ENCODE results near the gene SCAMP3.
"Not testable (repeated sequence)": the region's sequence is repeated elsewhere in the genome, so short reads cannot be mapped to it uniquely, and the experiment has no call there.

SCAMP3 gene

DNA sequence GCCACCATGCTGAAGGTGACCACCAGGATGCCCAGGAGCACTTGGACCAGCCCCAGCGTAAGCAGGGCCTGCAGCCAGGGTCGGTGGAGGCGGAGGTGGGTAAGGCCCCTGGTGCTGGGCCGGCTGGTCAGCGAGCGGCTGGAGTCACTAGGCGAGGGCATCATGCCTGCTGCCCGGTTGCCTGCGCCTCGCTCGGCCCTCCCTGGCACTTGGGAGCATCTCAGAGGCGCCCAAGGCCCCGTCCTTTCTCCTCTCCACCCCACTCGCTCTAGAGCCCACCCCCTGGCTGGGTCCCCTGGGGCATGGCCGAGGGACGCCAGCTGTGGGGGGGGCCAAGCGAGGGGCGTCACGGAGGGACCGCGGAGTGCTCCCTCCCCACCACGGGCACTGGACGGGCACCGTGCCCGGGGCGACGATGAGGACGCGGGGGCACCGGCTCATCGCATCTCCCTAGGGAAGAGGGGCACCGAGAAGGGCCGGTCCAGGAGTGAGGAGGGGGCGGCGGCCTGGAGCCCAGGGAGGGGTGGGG lies 7.4 kb downstream of the SCAMP3 start:
- DNase-seq (ENCODE audit: low spot score) = no peak

DNA sequence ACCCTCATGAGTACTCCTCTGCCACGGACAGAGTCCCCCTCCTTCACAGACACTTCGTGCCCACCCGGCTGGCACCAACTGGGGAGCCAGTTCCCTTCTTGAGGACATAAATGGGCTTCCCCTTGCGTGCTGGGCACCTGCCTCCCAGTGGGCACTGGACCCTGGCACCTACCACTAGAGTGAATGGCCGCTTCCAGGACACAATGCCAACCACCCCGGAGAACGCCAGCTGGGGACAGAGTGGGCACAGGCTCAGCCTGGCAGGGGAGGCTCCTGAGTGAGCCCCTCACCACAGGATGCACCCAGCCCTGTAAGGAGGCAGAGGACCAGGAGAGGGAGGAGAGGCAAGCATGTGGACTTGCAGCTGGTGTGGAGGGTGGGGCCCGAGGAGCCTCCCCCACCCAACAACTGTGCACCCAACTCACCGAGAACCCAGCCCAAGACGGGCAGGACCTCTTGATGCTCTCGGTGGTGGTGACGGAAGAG lies 7.9 kb downstream of the SCAMP3 start:
- no peak for DNase-seq (ENCODE audit: low spot score)

DNA sequence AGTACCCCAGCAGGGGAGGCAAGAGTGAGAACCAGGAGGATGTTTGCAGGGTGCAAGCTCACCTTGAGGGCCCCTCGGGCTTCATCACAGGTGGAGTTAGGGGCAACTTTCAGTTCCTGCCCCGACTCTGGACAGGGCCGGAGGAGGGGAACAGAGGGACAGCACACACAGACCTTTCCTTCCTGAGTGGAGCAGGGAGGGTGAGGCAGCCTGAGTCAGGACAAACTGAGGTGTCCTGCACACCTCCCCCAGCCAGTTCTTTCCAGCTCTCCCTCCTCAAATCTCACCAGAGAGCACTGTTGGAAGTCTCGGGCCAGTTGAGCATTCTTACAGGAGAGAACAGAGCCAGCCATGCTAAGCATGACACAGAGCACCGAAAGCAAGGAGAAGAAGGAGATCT lies 8.4 kb downstream of the SCAMP3 start:
- DNase-seq (ENCODE audit: low spot score) = no peak

DNA sequence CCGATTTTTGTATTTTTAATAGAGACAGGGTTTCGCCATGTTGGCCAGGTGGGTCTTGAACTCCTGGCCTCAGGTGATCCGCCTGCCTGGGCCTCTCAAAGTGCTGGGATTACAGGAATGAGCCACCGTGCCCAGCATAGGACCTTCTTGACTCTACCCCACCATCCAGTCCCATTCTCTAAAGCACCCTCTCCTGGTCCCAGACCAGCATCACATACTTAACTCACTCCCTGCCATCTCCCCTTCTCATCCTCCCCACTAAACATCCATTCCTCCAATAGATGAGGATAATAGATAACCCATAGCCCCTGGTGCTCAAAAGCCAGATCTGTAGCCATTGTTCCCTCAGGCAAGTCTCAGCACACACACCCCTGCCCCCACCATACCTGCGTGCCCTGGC lies 9.0 kb downstream of the SCAMP3 start:
- no peak for DNase-seq (ENCODE audit: low spot score)

DNA sequence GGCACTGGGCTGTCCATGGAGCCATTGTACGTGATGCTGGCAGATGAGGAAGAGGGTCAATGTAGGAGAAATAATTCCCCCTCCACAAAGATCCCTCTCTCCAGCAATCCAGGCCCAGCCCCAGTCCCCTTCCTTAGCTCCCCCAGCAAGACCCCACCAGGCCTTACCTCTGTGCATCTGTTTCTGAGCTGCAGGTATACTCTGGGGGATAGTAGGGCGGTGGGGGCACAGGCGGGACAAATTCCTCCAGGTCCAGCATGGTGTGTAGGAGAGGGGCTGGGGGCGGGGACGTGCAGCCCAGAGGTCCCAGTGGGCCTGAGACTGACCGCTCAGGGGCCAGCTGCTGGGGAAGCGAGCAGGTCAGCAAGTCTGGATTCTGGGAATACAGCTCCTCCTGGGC lies 10.6 kb downstream of the SCAMP3 start:
- DNase-seq (ENCODE audit: low spot score) = no peak

DNA sequence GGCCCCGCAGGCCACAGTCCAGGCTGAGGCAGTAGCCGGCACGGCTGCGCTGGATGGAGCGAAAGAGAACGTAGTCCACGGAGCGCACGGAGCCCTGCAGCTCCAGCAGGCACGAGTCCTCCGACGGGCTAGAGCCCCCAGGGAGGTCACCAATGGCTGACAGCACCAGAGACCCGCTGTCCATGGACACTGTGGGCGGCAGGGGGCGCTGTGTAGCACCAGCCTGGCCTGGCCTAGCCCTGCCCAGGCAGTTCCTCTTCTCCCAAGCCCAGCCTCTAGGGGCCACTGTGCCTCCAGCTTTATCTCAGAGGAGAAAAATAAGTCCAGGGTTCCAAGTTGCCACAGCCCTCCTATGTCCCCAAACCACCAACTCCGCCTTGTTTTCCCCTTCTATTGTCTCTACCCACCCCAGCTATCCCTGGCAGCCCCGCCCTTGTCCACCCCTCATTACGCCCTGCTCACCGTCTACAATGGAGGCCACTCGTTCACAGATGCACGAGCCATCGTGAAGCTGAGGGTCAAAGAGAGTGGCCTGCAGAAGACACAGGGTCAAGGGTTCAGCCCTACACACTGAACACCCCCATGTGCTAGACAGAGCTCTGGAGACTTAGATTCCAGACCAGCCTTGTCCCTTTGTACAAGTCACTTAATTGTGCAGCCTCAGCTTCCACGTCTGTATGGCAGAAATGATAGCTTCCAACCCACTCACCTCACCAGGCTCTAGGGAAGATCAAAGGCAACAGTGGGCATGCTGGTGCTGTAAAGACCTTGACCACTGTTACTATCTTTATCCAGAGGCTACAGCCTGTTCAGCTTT lies 11.3 kb downstream of the SCAMP3 start:
- peak; percentile 97 for DNase-seq (ENCODE audit: low spot score)

DNA sequence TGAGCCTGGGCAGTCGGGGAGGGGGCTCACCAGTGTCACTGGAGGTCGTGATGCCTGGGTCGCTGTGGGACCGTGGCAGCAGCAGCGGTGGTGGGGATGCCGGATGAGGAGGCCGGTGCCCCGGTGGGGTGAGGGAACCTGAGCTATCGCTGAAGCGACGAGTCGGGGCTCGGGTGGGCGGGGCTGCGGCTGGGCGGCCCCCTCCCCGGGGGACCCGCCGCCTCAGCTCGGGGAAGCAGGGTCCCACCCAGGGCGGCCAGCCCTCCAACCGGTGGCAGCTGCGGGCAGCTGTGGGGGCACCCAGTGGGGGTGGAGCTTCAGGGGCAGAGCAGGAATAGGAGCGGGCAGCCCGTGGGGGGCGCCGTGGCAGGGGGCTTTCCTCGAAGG lies 11.9 kb downstream of the SCAMP3 start:
- DNase-seq (ENCODE audit: low spot score) = no peak

DNA sequence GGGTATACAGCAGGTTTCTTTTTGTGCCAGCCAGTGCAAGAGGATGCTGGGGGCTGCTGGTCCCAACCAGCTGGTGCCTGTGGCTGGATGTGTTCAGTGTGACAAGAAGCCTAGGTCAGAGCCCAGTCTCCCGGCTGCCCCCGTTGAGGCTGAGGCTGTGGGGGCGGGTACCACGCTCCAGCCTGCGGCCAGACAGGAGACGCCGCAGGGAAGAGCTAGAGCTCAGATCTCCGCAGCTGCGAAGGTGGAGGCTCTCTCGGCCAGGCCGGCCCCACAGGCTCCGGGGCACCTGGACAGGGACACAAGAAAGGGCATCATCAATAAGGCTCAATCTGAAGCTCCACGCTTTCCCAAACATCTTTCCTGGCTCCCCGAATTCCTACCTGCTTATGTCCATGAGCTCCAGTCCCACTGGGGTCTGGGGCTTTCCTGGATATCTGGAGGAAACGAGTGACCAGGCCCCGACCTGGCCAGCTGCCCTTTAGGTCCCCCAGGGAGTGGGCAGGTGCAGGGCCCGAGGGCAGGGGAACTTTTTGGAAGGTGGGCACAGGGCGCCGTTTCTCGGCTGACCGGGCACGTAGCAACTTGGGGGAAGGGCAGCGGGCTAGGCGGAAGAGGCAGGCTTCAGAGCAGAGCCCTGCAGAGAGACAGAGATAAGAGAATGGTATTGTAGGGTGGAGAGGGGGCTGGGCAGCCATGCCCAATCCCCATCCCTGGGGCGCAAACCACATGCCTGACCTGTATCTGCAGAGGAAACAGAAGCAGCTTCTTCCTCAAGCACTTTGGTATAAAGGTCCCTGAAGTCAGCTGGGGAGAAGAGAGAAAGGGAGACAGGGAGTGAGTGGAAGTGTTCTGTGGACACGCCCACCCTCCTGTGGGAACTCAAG lies 14.2 kb downstream of the SCAMP3 start:
- no peak for DNase-seq (ENCODE audit: low spot score)

DNA sequence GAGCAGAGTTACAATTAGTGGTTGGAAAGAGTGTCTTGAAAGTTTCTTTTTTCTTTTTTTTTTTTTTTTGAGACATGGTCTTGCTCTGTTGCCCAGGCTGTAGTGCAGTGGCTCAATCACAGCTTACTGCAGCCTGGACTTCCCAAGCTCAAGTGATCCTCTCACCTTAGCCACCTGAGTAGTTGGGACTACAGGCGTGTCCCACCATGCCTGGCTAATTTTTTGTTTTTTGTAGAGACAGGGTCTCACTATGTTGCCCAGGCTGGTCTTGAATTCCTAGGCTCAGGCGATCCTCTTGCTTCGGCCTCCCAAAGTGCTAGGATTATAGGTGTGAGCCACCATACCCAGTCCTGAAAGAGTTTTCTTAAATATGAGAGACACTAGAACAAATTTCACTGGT lies 15.4 kb downstream of the SCAMP3 start:
- DNase-seq (ENCODE audit: low spot score) = not testable (repeated sequence)

DNA sequence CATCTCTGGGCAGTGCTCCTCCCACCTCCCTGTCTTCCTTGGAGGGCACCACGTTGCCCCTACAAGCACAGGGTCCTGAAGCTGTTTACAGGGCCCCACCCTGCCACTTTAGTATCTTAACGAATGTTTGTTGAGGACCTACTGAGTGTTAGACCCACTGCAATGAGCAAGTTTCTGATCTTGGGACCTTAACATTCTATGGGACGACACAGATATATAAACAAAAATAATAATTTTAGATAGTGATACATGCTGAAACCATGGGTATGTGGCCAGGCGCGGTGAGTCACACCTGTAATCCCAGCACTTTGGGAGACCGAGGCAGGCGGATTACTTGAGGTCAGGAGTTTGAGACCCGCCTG lies 17.0 kb downstream of the SCAMP3 start:
- DNase-seq (ENCODE audit: low spot score) = no peak

DNA sequence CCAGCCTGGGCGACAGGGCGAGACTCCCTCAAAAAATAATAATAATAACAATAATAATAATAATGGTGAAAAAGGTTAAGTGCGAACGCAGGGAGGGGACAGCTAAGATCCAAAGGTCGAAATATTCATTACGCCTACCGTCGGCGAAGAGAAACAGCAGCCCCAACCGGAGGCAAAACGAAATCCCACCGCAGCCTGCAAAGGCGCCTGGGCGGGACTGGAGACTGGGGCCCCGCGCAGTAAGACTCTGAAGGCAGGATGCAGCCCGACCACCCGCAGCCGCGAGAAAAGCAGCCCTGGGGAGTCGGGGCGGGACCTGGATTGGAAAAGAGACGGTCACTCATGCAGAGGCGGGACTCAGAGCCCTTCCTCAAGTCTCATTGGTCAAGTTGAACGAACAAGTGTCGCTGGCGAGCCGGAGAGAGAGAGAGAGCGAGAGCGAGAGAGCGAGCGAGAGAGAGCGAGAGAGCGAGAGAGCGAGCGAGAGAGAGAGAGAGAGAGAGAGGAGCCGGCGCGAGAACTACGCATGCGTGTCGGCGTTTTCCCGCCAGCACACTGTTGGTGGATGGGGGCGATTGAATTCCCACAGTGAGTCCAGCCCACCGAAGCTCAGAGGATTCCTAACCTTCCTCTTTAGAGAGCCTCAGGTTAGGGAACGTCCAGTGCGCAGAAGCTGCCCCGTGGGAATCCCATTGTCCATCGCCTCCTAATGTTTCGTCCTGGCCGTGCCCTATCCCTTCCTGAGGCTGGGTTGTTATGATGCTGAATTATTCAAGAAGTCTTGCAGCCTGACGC lies 17.6 kb downstream of the SCAMP3 start:
- DNase-seq (ENCODE audit: low spot score) = peak; percentile 99

DNA sequence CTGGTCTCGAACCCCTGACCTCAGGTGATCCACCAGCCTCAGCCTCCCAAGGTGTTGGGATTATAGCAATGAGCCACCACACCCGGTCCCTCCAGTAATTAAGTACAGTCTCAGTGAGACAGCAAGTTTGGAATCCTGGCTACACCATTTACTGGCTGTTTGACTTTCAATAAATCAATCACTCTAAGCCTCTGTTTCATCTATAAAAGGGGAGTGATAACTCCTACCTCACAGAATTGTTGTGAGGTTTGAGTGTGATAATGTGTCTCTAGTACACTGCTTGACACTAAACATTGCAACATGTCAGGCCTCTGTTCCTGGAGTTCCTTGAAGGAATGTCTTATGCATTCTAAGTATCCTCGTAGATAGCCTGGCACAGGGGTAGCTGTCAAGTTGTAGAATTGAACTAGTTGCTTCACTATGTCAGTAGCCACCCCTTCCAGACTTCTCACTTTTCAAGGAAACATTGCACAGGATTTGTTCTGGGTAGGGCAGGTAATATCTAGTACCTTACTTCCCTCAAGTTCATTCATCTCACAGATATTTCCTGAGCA lies 19.3 kb downstream of the SCAMP3 start:
- no peak for DNase-seq (ENCODE audit: low spot score)

DNA sequence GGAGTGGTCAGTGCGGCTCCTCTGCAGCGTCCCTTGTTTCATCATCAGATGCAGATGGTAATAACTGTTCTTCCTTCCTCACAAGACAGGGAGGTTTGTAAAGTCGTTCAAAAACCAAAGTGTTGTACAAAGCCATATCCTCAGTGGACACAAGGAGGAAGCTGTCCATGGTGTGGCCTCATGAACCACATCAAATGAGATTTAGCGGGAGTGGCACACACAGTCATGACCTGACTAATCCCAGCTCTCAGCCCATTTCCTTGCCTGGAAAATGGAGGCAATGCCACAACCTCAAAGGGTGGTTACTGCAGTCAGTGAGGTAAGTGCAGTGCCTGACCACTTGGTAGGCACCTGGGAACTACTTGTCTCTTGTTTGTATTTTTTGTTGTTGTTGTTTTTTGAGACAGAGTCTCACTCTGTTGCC lies 20.3 kb downstream of the SCAMP3 start:
- DNase-seq (ENCODE audit: low spot score) = peak; percentile 22

DNA sequence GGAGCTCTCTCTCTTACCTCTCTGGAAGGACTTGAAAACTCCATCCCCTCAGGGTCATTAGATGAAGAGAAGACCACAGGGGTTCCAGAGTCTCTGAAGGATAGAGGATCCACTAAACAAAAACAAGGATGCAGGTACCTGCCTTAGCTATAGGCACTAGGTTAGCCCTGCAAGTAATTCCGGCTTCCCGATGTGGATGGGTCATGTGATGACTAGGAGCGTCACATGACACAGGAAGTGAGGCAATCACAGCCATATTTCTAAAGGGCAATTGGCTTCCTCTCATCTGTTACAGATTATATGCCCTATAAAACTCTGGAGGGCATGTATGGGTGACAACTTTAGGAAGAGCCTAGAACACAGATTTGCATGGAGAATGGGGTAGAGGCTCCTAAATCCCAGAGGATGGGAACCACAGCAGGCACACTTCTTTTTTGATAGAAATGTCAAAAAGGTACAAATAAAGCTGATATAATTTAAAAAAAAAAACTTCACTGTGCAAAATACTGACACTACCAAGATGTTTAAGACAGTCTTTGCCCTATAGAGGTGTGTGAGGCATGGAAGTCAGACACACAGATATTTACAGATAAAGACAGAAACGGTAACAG lies 21.0 kb downstream of the SCAMP3 start:
- DNase-seq (ENCODE audit: low spot score) = peak; percentile 86

DNA sequence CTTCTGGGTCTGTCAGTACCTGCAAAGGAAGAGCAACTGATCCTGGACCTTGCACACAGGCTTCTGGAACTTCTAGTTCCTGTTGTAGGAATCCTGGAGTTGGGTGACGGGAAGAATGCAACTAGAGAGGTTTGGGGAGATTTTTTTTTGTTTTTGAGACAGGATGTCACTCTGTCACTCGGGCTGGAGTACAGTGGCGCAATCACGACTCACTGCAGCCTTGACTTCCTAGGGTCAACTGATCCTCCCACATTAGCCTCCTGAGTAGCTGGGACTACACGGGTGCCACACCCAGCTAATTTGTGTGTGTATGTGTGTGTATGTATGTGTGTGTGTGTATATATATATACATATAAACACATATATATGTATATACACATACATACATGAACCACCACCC lies 25.7 kb downstream of the SCAMP3 start:
- DNase-seq (ENCODE audit: low spot score) = no peak

DNA sequence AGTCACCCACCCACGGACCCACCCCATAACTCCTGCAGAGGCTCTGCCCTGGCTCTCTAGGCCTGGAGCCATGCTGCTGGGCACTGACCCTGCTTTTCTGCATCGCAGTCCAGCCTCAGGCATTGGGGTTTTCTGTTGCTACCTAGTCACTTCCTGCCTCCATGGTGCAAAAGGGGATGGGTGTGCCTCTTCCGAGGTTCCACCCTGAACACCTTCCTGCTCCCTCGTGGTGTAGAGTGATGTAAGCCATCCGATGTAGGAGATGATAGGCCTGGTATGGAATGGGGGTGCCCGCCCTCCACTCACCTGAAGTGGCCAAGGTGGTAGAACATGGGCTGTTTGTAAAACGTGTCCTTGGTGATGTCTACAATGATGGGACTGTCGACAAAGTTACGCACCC lies 26.8 kb downstream of the SCAMP3 start:
- DNase-seq (ENCODE audit: low spot score) = not testable (repeated sequence)

DNA sequence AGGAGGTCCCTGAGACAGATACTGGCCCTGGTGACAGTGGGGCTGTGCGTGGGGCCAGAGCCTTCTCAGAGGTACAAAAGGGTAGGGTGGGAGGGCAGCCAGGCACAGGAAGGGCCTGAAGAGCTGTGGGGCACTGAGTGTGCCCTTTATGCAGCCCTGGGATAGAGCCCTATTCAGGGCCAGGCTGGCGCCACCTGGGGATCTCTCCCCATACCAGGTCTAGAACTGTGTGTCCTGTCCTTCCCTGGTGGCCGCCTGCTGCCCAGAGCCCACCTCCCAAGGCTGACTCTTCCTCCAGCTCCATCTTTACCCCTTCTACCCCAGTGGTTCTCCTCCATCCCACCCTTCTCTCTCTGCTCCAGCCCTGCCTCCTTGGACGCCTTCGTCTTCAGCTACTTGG lies 28.7 kb downstream of the SCAMP3 start:
- DNase-seq (ENCODE audit: low spot score) = not testable (repeated sequence)

DNA sequence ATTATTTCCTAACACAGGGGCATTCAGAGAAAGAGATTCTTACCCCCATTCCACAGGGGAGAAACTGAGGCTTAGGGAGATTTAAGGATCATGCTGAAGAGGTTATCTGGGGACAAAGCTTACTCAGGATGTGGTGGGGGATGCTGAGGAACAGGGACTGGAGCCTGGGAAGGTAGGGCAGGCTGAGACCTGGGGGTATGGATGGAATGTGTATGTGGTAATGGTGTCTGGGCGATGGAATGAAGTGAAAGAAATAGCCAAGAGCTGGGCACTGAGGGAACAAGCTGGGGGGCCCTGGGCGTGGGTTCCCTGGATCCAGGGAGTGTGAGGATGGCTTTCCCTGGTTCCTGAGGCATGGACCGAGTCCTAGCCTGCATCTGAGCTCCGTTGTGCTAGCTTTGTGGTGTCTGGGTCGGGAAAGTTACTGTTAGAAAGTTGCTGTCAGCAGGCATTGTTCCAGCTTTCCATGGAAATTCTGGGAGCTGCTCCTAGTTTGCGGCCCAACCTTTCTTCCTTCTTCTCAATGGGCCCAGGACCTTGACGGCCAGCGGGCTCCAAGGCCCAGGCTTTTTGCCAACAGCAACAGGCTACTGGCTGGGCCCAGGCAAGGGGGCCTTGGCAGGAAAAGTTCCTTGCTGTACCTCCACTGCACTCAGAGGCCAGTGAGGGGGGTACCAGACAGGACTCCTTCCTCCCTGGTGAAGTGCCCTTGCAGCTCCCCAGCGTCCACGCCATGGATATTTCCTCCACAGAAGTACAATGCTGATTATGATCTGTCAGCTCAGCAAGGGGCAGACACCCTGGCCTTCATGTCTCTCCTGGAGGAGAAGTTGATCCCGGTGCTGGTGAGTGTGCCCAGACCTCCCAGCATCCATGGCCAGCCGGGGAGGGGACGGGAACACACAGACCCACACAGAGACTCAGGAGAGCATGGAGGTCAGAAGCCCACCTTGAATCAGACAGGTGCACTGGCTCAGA lies 29.9 kb downstream of the SCAMP3 start:
- not testable (repeated sequence) for DNase-seq (ENCODE audit: low spot score)

DNA sequence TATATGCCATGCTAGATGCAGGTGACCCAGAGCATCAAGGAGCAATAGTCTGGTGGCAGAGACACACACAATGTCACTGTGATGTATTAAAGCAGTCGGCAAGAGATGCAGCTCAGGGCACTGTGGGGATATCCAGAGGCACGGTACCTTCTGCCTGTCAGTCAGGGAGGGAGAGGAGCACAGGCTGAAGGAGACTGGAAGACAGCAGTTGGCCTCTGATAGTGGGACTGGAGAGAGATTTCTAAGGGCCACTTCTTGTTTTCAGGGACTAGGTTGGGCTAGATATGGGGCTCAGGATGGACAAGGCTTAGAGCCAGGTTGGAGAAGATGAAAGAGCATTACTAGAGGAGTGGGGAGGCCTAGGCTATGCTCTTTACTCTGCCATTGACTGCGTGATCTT lies 30.9 kb downstream of the SCAMP3 start:
- not testable (repeated sequence) for DNase-seq (ENCODE audit: low spot score)

DNA sequence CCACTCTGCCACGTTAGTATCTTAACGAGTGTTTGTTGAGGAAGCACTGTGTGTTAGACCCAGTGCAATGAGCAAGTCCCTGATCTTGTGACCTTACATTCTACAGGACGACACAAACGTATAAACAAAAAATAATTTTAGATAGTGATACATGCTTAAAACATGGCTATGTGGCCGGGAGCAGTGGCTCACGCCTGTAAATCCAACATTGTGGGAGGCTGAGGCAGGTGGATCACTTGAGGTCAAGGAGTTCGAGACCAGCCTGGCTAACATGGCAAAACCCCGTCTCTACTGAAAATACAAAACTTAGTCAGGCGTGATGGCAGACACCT lies 34.1 kb downstream of the SCAMP3 start:
- DNase-seq (ENCODE audit: low spot score) = no peak
